K562 (cell line): ENCODE results near the gene RGL4. TPM values are rescaled to one million over a fixed set of nuclear protein-coding genes. Genes with fewer than 3 reads are reported as not detected.

ENCODE experiments used
- ATAC-seq: fragments of 200-7000 bp; cut with Tn5 transposase; 3 replicates; pipeline ENCODE4 v1.9.1; 2020; ENCODE audit warnings: moderate library complexity
- BruUV-seq: library from RNA; stranded (reverse); fragments of 400-500 nt; replicated peaks from 2 replicates; lab custom pipeline; 2021; lab: Mats Ljungman, UMichigan
- CTCF ChIA-PET: fragments of 300-600 bp; formaldehyde crosslinking; extraction: SDS; loops from one replicate; lab custom pipeline; 2021; ENCODE audit warnings: low intra/inter-chr PET ratio; lab: Yijun Ruan, JAX
- POLR2A ChIA-PET: fragments of 300-600, 350-650 bp; sonication (Branson Sonifier 250); formaldehyde crosslinking; extraction: SDS; loops from one replicate; lab custom pipeline; 2021; ENCODE audit warnings: antibody characterized with exemption, inconsistent platforms; lab: Yijun Ruan, JAX
- DNase-seq, 4 experiments: peaks; one replicate each; pipeline versions ENCODE4 v3.0.0 to v3.0.0-alpha.2; 2011 to 2018; ENCODE audit warnings: low spot score in 3 of 4, mixed read lengths in 3 of 4; ENCODE audit errors: extremely low read depth in 1 of 4
- FAIRE-seq: peaks from 2 replicates; lab custom pipeline; 2011; peaks lifted over from hg19 to GRCh38; lab: Jason Lieb, UNC
- H2AFZ ChIP-seq: 2 replicates; pipeline ENCODE4 v1.6.0; 2011; ENCODE audit warnings: low read depth, low read length, control low read depth, inconsistent platforms
- H3K27ac ChIP-seq: fragments of 200-600 bp; 3 replicates; pipeline ENCODE4 v1.8.0; 2011; ENCODE audit warnings: low read depth, mild to moderate bottlenecking, control low read depth, inconsistent platforms, low read length, moderate library complexity, mixed read lengths; ENCODE audit errors: extremely low read depth
- H3K27me3 ChIP-seq, 2 experiments: fragments of 300-600 bp in 1 of 2; 2 replicates in 1 of 2; 3 replicates in 1 of 2; pipeline versions ENCODE4 v1.6.0 to v1.8.0; 2011; ENCODE audit warnings: inconsistent platforms in 2 of 2, low read length in 2 of 2, mild to moderate bottlenecking in 1 of 2, mixed read lengths in 1 of 2, moderate library complexity in 1 of 2; ENCODE audit not compliant: control insufficient read depth in 2 of 2, insufficient read depth in 2 of 2
- H3K36me3 ChIP-seq: fragments of 300-600 bp; 3 replicates; pipeline ENCODE4 v1.8.0; 2011; ENCODE audit warnings: mild to moderate bottlenecking, low read length, inconsistent platforms; ENCODE audit not compliant: control insufficient read depth, insufficient read depth
- H3K4me1 ChIP-seq, 2 experiments: fragments of 200-600 bp in 1 of 2; replicated peaks in 1 of 2; 2 replicates in 1 of 2; 3 replicates in 1 of 2; pipeline versions ENCODE4 v1.5.1 to v1.8.0; 2011; ENCODE audit warnings: inconsistent platforms in 2 of 2, low read length in 2 of 2, mild to moderate bottlenecking in 1 of 2, mixed read lengths in 1 of 2, moderate library complexity in 1 of 2; ENCODE audit not compliant: control insufficient read depth in 2 of 2, insufficient read depth in 2 of 2
- H3K4me2 ChIP-seq: 2 replicates; pipeline ENCODE4 v1.6.1; 2011; ENCODE audit warnings: low read length, control low read depth, inconsistent platforms, mixed read lengths; ENCODE audit not compliant: insufficient read depth
- H3K4me3 ChIP-seq: fragments of 200-600 bp; sonication (generic), shearing (Covaris generic); 2 replicates; pipeline ENCODE4 v1.5.1; 2016; ENCODE audit warnings: control low read depth, inconsistent platforms
- H3K79me2 ChIP-seq: fragments of 200-600 bp; 3 replicates; pipeline ENCODE4 v1.8.0; 2011; ENCODE audit warnings: low read length, inconsistent platforms; ENCODE audit not compliant: control insufficient read depth, insufficient read depth
- H3K9ac ChIP-seq, 2 experiments: 2 replicates each; pipeline versions ENCODE4 v1.6.0 to v1.6.1; 2011; ENCODE audit warnings: low read depth in 2 of 2, low read length in 2 of 2, control low read depth in 1 of 2, inconsistent platforms in 1 of 2, mild to moderate bottlenecking in 1 of 2, mixed read lengths in 1 of 2; ENCODE audit not compliant: insufficient read depth in 1 of 2
- H3K9me1 ChIP-seq: one replicate; pipeline ENCODE4 v1.6.0; 2011; ENCODE audit warnings: inconsistent platforms, mild to moderate bottlenecking, low read length, moderate library complexity; ENCODE audit not compliant: control insufficient read depth, insufficient read depth
- H3K9me3 ChIP-seq: replicated peaks from 2 replicates; pipeline ENCODE4 v1.5.1; 2011; ENCODE audit warnings: low read depth, low read length, inconsistent platforms; ENCODE audit not compliant: control insufficient read depth, insufficient read depth
- H4K20me1 ChIP-seq: replicated peaks from 2 replicates; pipeline ENCODE4 v1.6.1; 2011; ENCODE audit warnings: low read length, inconsistent platforms, mixed read lengths; ENCODE audit not compliant: control insufficient read depth, insufficient read depth
- ARNT ChIP-seq, 2 experiments: fragments of 450-650 bp; IDR thresholded peaks; 2 replicates each; pipeline ENCODE4 v1.6.1; 2016; ENCODE audit warnings: mild to moderate bottlenecking in 1 of 2
- ETS2 ChIP-seq: IDR thresholded peaks from 2 replicates; pipeline ENCODE4 v1.6.1; 2016; ENCODE audit warnings: borderline replicate concordance, missing genetic modification characterization, mild to moderate bottlenecking, moderate library complexity, missing compliant biosample characterization; ENCODE audit not compliant: poor library complexity, severe bottlenecking
- HNRNPL ChIP-seq: fragments of 200-400 bp; formaldehyde crosslinking; IDR thresholded peaks from 2 replicates; pipeline ENCODE4 v1.6.1; 2017; ENCODE audit warnings: low read depth, mild to moderate bottlenecking, low read length
- MYBL2 ChIP-seq, 2 experiments: fragments of 450-650 bp in 1 of 2; sonication (generic) in 1 of 2; formaldehyde crosslinking in 1 of 2; IDR thresholded peaks; 2 replicates each; pipeline versions ENCODE4 v1.6.1 to v1.8.1; 2017 to 2022; ENCODE audit warnings: borderline replicate concordance in 1 of 2, inconsistent platforms in 1 of 2, low read depth in 1 of 2, mild to moderate bottlenecking in 1 of 2, missing genetic modification reagents in 1 of 2, moderate library complexity in 1 of 2
- SRSF7 ChIP-seq: fragments of 200-400 bp; formaldehyde crosslinking; optimal IDR thresholded peaks from 2 replicates; pipeline ENCODE3; 2017; ENCODE audit warnings: mild to moderate bottlenecking, low read depth, low read length
- WGBS: fragments of 100-300 bp; shearing (Covaris generic); methylation state at CpG from one replicate; pipeline ENCODE4 v1.1.6; 2016; ENCODE audit warnings: low coverage, mixed read lengths; ENCODE audit not compliant: insufficient coverage; ENCODE audit errors: missing lambda C conversion rate; 5-methylcytosine and 5-hydroxymethylcytosine counted together
- in situ Hi-C: fragments of 300-500 bp; cut with MboI; formaldehyde crosslinking; loops from 4 replicates; pipeline ENCODE4 v1.15.0; 2018; ENCODE audit warnings: inconsistent platforms, mixed read lengths
- intact Hi-C: fragments of 100-400 bp; cut with micrococcal nuclease; formaldehyde crosslinking; loops from 2 replicates; pipeline ENCODE4 v1.14.2; 2022
- polyA plus RNA-seq, 8 experiments: library from polyadenylated mRNA; depleted of rRNA in 4 of 8; stranded (reverse) in 5 of 8; unstranded in 3 of 8; fragments of >200 nt; fragmentation: Nextera tagmentation in 2 of 8; fragmentation: Illumina TruSeq in 1 of 8; extraction: Ambion mirVana in 2 of 8; extraction: Trizol in 1 of 8; gene quantifications; 2 replicates each; pipeline versions ENCODE4 v1.2.1 to v1.2.3, GENCODE V29; 2011 to 2014; ENCODE audit warnings: inconsistent platforms in 1 of 8, missing spikeins in 1 of 8
- total RNA-seq, 7 experiments: library from RNA; depleted of rRNA in 6 of 7; stranded (reverse); fragments of >200 nt in 6 of 7; fragmentation: Illumina TruSeq in 2 of 7; extraction: Trizol in 2 of 7; gene quantifications; 2 replicates each; pipeline versions ENCODE4 v1.2.1 to v1.2.3, GENCODE V29; 2011 to 2021; ENCODE audit warnings: low replicate concordance in 1 of 7
- TF ChIP-seq, protein P1 (sequence below): fragments of 250-450 bp; sonication (Bioruptor Pico); IDR thresholded peaks from 2 replicates; pipeline ENCODE4 v1.8.0; 2022; ENCODE audit warnings: inconsistent platforms

RGL4 gene
- total and polyA plus RNA-seq, 9 of the 15 experiments (the other 6 are each of a cell fraction or from before 2014, with no cell fraction given) = not detected

DNA sequence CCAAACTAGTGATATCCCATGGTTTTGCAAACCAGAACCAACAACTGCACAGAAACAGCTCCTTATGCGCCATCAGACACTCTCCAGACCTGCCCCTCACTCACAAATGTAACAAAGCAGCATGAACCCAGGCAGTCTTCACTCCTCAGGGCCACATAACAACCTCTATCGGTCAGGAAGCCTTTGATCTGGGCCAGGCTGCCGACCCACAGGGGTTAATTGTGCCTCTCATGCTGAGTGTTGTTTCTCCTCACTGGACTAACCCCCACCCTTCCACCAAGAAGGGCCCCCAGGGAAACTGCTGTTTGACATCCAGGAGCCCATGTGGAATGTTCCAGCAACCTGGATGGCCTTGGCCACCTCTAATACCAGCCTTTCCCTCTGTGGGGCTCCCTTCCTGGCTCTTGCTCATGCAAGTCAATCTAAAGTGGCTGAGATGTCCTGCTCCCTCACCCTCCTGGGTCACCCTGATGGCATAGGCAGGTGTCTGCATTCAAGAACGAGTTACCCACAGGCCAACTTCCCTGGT, 7.9 kb upstream of the RGL4 start:
- intact Hi-C loops (no loop called here), in situ Hi-C loops (no loop called here)
- no peaks in the 10 kb centered on the region for H3K27me3 ChIP-seq
- no peaks in the 10 kb centered on the region for H3K9me1 ChIP-seq
- H2AFZ ChIP-seq = no peak overlapping the region
- H3K36me3 ChIP-seq = peaks cover 20% of the 10 kb centered on the region; the same call in 1 of the 3 replicates
- no peaks in the 10 kb centered on the region for H3K9me3 ChIP-seq
- no peak for ATAC-seq
- ChIA-PET CTCF (no interaction called here), POLR2A (no interaction called here)
- no peak for TF ChIP-seq ARNT (IDR thresholded peaks at IDR 0.05)
- TF ChIP-seq ETS2 (tag) = no peak
- TF ChIP-seq SRSF7 = no peak
- TF ChIP-seq, protein P1, sequence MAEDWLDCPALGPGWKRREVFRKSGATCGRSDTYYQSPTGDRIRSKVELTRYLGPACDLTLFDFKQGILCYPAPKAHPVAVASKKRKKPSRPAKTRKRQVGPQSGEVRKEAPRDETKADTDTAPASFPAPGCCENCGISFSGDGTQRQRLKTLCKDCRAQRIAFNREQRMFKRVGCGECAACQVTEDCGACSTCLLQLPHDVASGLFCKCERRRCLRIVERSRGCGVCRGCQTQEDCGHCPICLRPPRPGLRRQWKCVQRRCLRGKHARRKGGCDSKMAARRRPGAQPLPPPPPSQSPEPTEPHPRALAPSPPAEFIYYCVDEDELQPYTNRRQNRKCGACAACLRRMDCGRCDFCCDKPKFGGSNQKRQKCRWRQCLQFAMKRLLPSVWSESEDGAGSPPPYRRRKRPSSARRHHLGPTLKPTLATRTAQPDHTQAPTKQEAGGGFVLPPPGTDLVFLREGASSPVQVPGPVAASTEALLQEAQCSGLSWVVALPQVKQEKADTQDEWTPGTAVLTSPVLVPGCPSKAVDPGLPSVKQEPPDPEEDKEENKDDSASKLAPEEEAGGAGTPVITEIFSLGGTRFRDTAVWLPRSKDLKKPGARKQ (CRISPR knock-in tag) = no peak
- no peak for TF ChIP-seq HNRNPL
- no peak for TF ChIP-seq MYBL2 (IDR thresholded peaks at IDR 0.05; ENCODE audit: low read depth)
- no peak for TF ChIP-seq MYBL2 (CRISPR knock-in tag; IDR thresholded peaks at IDR 0.05; ENCODE audit: borderline replicate concordance)
- H3K79me2 ChIP-seq = no peaks in the 10 kb centered on the region
- no peaks in the 10 kb centered on the region for H4K20me1 ChIP-seq
- no TSS peak for BruUV-seq
- H3K9ac ChIP-seq = no peak overlapping the region
- no peak for DNase-seq
- FAIRE-seq = no peak
- no peak overlapping the region for H3K4me2 ChIP-seq
- 76% methylated on average over 4 of the region's 4 CpGs for WGBS
- no peak overlapping the region for H3K27ac ChIP-seq
- H3K4me3 ChIP-seq = no peak overlapping the region
- peaks cover 13% of the 10 kb centered on the region in 2 experiments; a peak in 4 of 5 replicates for H3K4me1 ChIP-seq
